IMR-90 (cell line): Measurements from ENCODE around the gene FLVCR1.
"Not testable (repeated sequence)": the region's sequence is repeated elsewhere in the genome, so short reads cannot be mapped to it uniquely, and the experiment has no call there.

Source experiments
- BHLHE40 ChIP-seq: fragments of 150-350 bp; IDR thresholded peaks from 2 replicates; pipeline ENCODE4 v1.6.1; 2016; ENCODE audit warnings: mild to moderate bottlenecking, low read depth, low read length
- CTCF ChIP-seq: conservative IDR thresholded peaks from 2 replicates; pipeline ENCODE4 v1.5.1; 2012; ENCODE audit warnings: mild to moderate bottlenecking, low read depth, low read length, improper control_type of control experiment
- POLR2A ChIP-seq: IDR thresholded peaks from 2 replicates; pipeline ENCODE4 v1.6.1; 2012; ENCODE audit warnings: mild to moderate bottlenecking, low read depth, low read length
- RAD21 ChIP-seq: IDR thresholded peaks from 2 replicates; pipeline ENCODE4 v1.6.1; 2012; ENCODE audit warnings: low read length, improper control_type of control experiment
- USF2 ChIP-seq: fragments of 150-350 bp; IDR thresholded peaks from 2 replicates; pipeline ENCODE4 v1.6.1; 2017; ENCODE audit warnings: mild to moderate bottlenecking, antibody characterized with exemption, low read length, low read depth

- not testable (repeated sequence) for TF ChIP-seq CTCF, RAD21, POLR2A, BHLHE40, USF2
These were observed 52.1 kb downstream of the FLVCR1 start for GRCh38 chr1:212910213-212910612.
